ENCODE results near the gene WNT7A. TPM values are rescaled to one million over a fixed set of nuclear protein-coding genes. Genes with fewer than 3 reads are reported as not detected.

Gene WNT7A
- polyA plus RNA-seq, 2 donors: 0.09 to 0.37 TPM

- H3K9me3 ChIP-seq (ENCODE audit: control insufficient read depth in 2 of 2, insufficient read depth in 1 of 2, low read depth in 1 of 2, low read length in 1 of 2): no peaks in the 10 kb centered on the region
- H3K4me3 ChIP-seq (ENCODE audit: low read depth in 1 of 2, low read length in 2 of 2): no peak overlapping the region
- peaks cover 0 to 3% of the 10 kb centered on the region in 2 donors for H3K4me1 ChIP-seq (ENCODE audit: control insufficient read depth in 2 of 2, insufficient read depth in 2 of 2, low read length in 1 of 2)
- 72 to 76% methylated on average over 9 of the region's 9 CpGs for WGBS, 2 donors
- H3K27me3 ChIP-seq (ENCODE audit: control insufficient read depth in 1 of 2, insufficient read depth in 2 of 2, low read length in 2 of 2): peaks cover 0 to 4% of the 10 kb centered on the region in 2 donors
- H3K36me3 ChIP-seq (ENCODE audit: control insufficient read depth in 2 of 2, insufficient read depth in 2 of 2, low read length in 1 of 2): no peaks in the 10 kb centered on the region
- H3K27ac ChIP-seq (ENCODE audit: low read depth in 2 of 2, low read length in 1 of 2): no peak overlapping the region
Measured at GRCh38 chr3:13788522-13789424, 91.1 kb downstream of the WNT7A start.

- H3K4me1 ChIP-seq (ENCODE audit: control insufficient read depth in 2 of 2, insufficient read depth in 2 of 2, low read length in 1 of 2): peaks cover 0 to 3% of the 10 kb centered on the region in 2 donors
- no peak overlapping the region for H3K27ac ChIP-seq (ENCODE audit: low read depth in 2 of 2, low read length in 1 of 2)
- H3K36me3 ChIP-seq (ENCODE audit: control insufficient read depth in 2 of 2, insufficient read depth in 2 of 2, low read length in 1 of 2): no peaks in the 10 kb centered on the region
- WGBS, 2 donors: 60 to 63% methylated on average over 19 of the region's 19 CpGs
- H3K27me3 ChIP-seq (ENCODE audit: control insufficient read depth in 1 of 2, insufficient read depth in 2 of 2, low read length in 2 of 2): peaks cover 0 to 4% of the 10 kb centered on the region in 2 donors
- H3K4me3 ChIP-seq (ENCODE audit: low read depth in 1 of 2, low read length in 2 of 2): no peak overlapping the region
- no peaks in the 10 kb centered on the region for H3K9me3 ChIP-seq (ENCODE audit: control insufficient read depth in 2 of 2, insufficient read depth in 1 of 2, low read depth in 1 of 2, low read length in 1 of 2)
Measured at GRCh38 chr3:13787533-13788132, 92.2 kb downstream of the WNT7A start.

GRCh38 chr3:13786811-13787210, 93.1 kb downstream of the WNT7A start:
- peaks cover 0 to 3% of the 10 kb centered on the region in 2 donors for H3K4me1 ChIP-seq (ENCODE audit: control insufficient read depth in 2 of 2, insufficient read depth in 2 of 2, low read length in 1 of 2)
- H3K27ac ChIP-seq (ENCODE audit: low read depth in 2 of 2, low read length in 1 of 2): no peak overlapping the region
- no peaks in the 10 kb centered on the region for H3K9me3 ChIP-seq (ENCODE audit: control insufficient read depth in 2 of 2, insufficient read depth in 1 of 2, low read depth in 1 of 2, low read length in 1 of 2)
- H3K36me3 ChIP-seq (ENCODE audit: control insufficient read depth in 2 of 2, insufficient read depth in 2 of 2, low read length in 1 of 2): no peaks in the 10 kb centered on the region
- 87% methylated on average over 10 of the region's 10 CpGs for WGBS, 2 donors
- no peak overlapping the region for H3K4me3 ChIP-seq (ENCODE audit: low read depth in 1 of 2, low read length in 2 of 2)
- H3K27me3 ChIP-seq (ENCODE audit: control insufficient read depth in 1 of 2, insufficient read depth in 2 of 2, low read length in 2 of 2): peaks cover 0 to 4% of the 10 kb centered on the region in 2 donors

GRCh38 chr3:13785853-13786436, 93.9 kb downstream of the WNT7A start:
- Histone ChIP-seq H3K9me3 (ENCODE audit: control insufficient read depth in 2 of 2, insufficient read depth in 1 of 2, low read depth in 1 of 2, low read length in 1 of 2) (no peaks in the 10 kb centered on the region), H3K4me3 (ENCODE audit: low read depth in 1 of 2, low read length in 2 of 2) (no peak overlapping the region), H3K36me3 (ENCODE audit: control insufficient read depth in 2 of 2, insufficient read depth in 2 of 2, low read length in 1 of 2) (no peaks in the 10 kb centered on the region), H3K27me3 (ENCODE audit: control insufficient read depth in 1 of 2, insufficient read depth in 2 of 2, low read length in 2 of 2) (peaks cover 0 to 4% of the 10 kb centered on the region in 2 donors), H3K4me1 (ENCODE audit: control insufficient read depth in 2 of 2, insufficient read depth in 2 of 2, low read length in 1 of 2) (peaks cover 0 to 3% of the 10 kb centered on the region in 2 donors), H3K27ac (ENCODE audit: low read depth in 2 of 2, low read length in 1 of 2) (no peak overlapping the region)
- WGBS, 2 donors: 88 to 89% methylated on average over 13 of the region's 13 CpGs

GRCh38 chr3:13785351-13785750, 94.5 kb downstream of the WNT7A start:
- Histone ChIP-seq H3K4me3 (ENCODE audit: low read depth in 1 of 2, low read length in 2 of 2) (no peak overlapping the region), H3K27ac (ENCODE audit: low read depth in 2 of 2, low read length in 1 of 2) (no peak overlapping the region), H3K27me3 (ENCODE audit: control insufficient read depth in 1 of 2, insufficient read depth in 2 of 2, low read length in 2 of 2) (peaks cover 0 to 4% of the 10 kb centered on the region in 2 donors), H3K4me1 (ENCODE audit: control insufficient read depth in 2 of 2, insufficient read depth in 2 of 2, low read length in 1 of 2) (peaks cover 0 to 3% of the 10 kb centered on the region in 2 donors), H3K36me3 (ENCODE audit: control insufficient read depth in 2 of 2, insufficient read depth in 2 of 2, low read length in 1 of 2) (no peaks in the 10 kb centered on the region), H3K9me3 (ENCODE audit: control insufficient read depth in 2 of 2, insufficient read depth in 1 of 2, low read depth in 1 of 2, low read length in 1 of 2) (no peaks in the 10 kb centered on the region)
- WGBS, 2 donors: 84 to 88% methylated on average over 7 of the region's 7 CpGs

- Histone ChIP-seq H3K27me3 (ENCODE audit: control insufficient read depth in 1 of 2, insufficient read depth in 2 of 2, low read length in 2 of 2) (no peaks in the 10 kb centered on the region), H3K27ac (ENCODE audit: low read depth in 2 of 2, low read length in 1 of 2) (no peak overlapping the region), H3K9me3 (ENCODE audit: control insufficient read depth in 2 of 2, insufficient read depth in 1 of 2, low read depth in 1 of 2, low read length in 1 of 2) (no peaks in the 10 kb centered on the region), H3K4me1 (ENCODE audit: control insufficient read depth in 2 of 2, insufficient read depth in 2 of 2, low read length in 1 of 2) (peaks cover 0 to 3% of the 10 kb centered on the region in 2 donors), H3K36me3 (ENCODE audit: control insufficient read depth in 2 of 2, insufficient read depth in 2 of 2, low read length in 1 of 2) (no peaks in the 10 kb centered on the region), H3K4me3 (ENCODE audit: low read depth in 1 of 2, low read length in 2 of 2) (no peak overlapping the region)
- 65 to 67% methylated on average over 8 of the region's 8 CpGs for WGBS, 2 donors
Measured at GRCh38 chr3:13783476-13783875, 96.4 kb downstream of the WNT7A start.

GRCh38 chr3:13782501-13782900, 97.4 kb downstream of the WNT7A start:
- H3K9me3 ChIP-seq (ENCODE audit: control insufficient read depth in 2 of 2, insufficient read depth in 1 of 2, low read depth in 1 of 2, low read length in 1 of 2): no peaks in the 10 kb centered on the region
- no peak overlapping the region for H3K4me3 ChIP-seq (ENCODE audit: low read depth in 1 of 2, low read length in 2 of 2)
- WGBS, 2 donors: 31 to 39% methylated on average over 11 of the region's 11 CpGs
- H3K36me3 ChIP-seq (ENCODE audit: control insufficient read depth in 2 of 2, insufficient read depth in 2 of 2, low read length in 1 of 2): no peaks in the 10 kb centered on the region
- H3K4me1 ChIP-seq (ENCODE audit: control insufficient read depth in 2 of 2, insufficient read depth in 2 of 2, low read length in 1 of 2): no peaks in the 10 kb centered on the region
- H3K27ac ChIP-seq (ENCODE audit: low read depth in 2 of 2, low read length in 1 of 2): no peak overlapping the region
- H3K27me3 ChIP-seq (ENCODE audit: control insufficient read depth in 1 of 2, insufficient read depth in 2 of 2, low read length in 2 of 2): no peaks in the 10 kb centered on the region

GRCh38 chr3:13781417-13781816, 98.5 kb downstream of the WNT7A start:
- no peaks in the 10 kb centered on the region for H3K27me3 ChIP-seq (ENCODE audit: control insufficient read depth in 1 of 2, insufficient read depth in 2 of 2, low read length in 2 of 2)
- no peaks in the 10 kb centered on the region for H3K36me3 ChIP-seq (ENCODE audit: control insufficient read depth in 2 of 2, insufficient read depth in 2 of 2, low read length in 1 of 2)
- no peak overlapping the region for H3K4me3 ChIP-seq (ENCODE audit: low read depth in 1 of 2, low read length in 2 of 2)
- no peaks in the 10 kb centered on the region for H3K9me3 ChIP-seq (ENCODE audit: control insufficient read depth in 2 of 2, insufficient read depth in 1 of 2, low read depth in 1 of 2, low read length in 1 of 2)
- H3K27ac ChIP-seq (ENCODE audit: low read depth in 2 of 2, low read length in 1 of 2): no peak overlapping the region
- 78 to 79% methylated on average over 5 of the region's 5 CpGs for WGBS, 2 donors
- no peaks in the 10 kb centered on the region for H3K4me1 ChIP-seq (ENCODE audit: control insufficient read depth in 2 of 2, insufficient read depth in 2 of 2, low read length in 1 of 2)

- H3K27ac ChIP-seq (ENCODE audit: low read depth in 2 of 2, low read length in 1 of 2): no peak overlapping the region
- no peaks in the 10 kb centered on the region for H3K36me3 ChIP-seq (ENCODE audit: control insufficient read depth in 2 of 2, insufficient read depth in 2 of 2, low read length in 1 of 2)
- no peaks in the 10 kb centered on the region for H3K9me3 ChIP-seq (ENCODE audit: control insufficient read depth in 2 of 2, insufficient read depth in 1 of 2, low read depth in 1 of 2, low read length in 1 of 2)
- no peak overlapping the region for H3K4me3 ChIP-seq (ENCODE audit: low read depth in 1 of 2, low read length in 2 of 2)
- 59 to 66% methylated on average over 11 of the region's 11 CpGs for WGBS, 2 donors
- H3K4me1 ChIP-seq (ENCODE audit: control insufficient read depth in 2 of 2, insufficient read depth in 2 of 2, low read length in 1 of 2): no peaks in the 10 kb centered on the region
- no peaks in the 10 kb centered on the region for H3K27me3 ChIP-seq (ENCODE audit: control insufficient read depth in 1 of 2, insufficient read depth in 2 of 2, low read length in 2 of 2)
Measured at GRCh38 chr3:13780432-13781176, 99.3 kb downstream of the WNT7A start.
